ENCODE results near the gene IFNGR1. TPM values are rescaled to one million over a fixed set of nuclear protein-coding genes. Genes with fewer than 3 reads are reported as not detected.

Gene IFNGR1
- total RNA-seq, 1 donor from 2014 or later, result 52.7 TPM

GRCh38 chr6:137161949-137162348 lies 57.2 kb downstream of the IFNGR1 start:
- Mint-ChIP-seq H3K27ac (ENCODE audit: unreplicated experiment) (no peak overlapping the region), H3K9me3 (ENCODE audit: low read depth) (peaks cover 11% of the 10 kb centered on the region), H3K27me3 (ENCODE audit: low read depth) (peaks cover 9% of the 10 kb centered on the region), H3K4me3 (ENCODE audit: unreplicated experiment) (no peak overlapping the region), H3K36me3 (ENCODE audit: low read depth) (no peaks in the 10 kb centered on the region), H3K4me1 (ENCODE audit: low read depth) (peaks cover 8% of the 10 kb centered on the region)
- no peak for DNase-seq (ENCODE audit: low spot score)
- no peak for TF ChIP-seq CTCF (IDR thresholded peaks at IDR 0.05)

- Mint-ChIP-seq H3K36me3 (ENCODE audit: low read depth) (no peaks in the 10 kb centered on the region), H3K4me3 (ENCODE audit: unreplicated experiment) (no peak overlapping the region), H3K27ac (ENCODE audit: unreplicated experiment) (no peak overlapping the region), H3K27me3 (ENCODE audit: low read depth) (peaks cover 9% of the 10 kb centered on the region), H3K4me1 (ENCODE audit: low read depth) (peaks cover 8% of the 10 kb centered on the region), H3K9me3 (ENCODE audit: low read depth) (peaks cover 11% of the 10 kb centered on the region)
- no peak for TF ChIP-seq CTCF (IDR thresholded peaks at IDR 0.05)
- DNase-seq (ENCODE audit: low spot score), result no peak
Observed at GRCh38 chr6:137160763-137161162, 58.4 kb downstream of the IFNGR1 start.

- TF ChIP-seq CTCF (IDR thresholded peaks at IDR 0.05), result no peak
Observed at GRCh38 chr6:137159912-137160311, 59.3 kb downstream of the IFNGR1 start.

GRCh38 chr6:137157601-137158000 lies 61.6 kb downstream of the IFNGR1 start:
- no peak overlapping the region for H3K27ac Mint-ChIP-seq (ENCODE audit: unreplicated experiment)
- H3K4me1 Mint-ChIP-seq (ENCODE audit: low read depth), result peaks cover 8% of the 10 kb centered on the region
- no peaks in the 10 kb centered on the region for H3K36me3 Mint-ChIP-seq (ENCODE audit: low read depth)
- no peak overlapping the region for H3K4me3 Mint-ChIP-seq (ENCODE audit: unreplicated experiment)
- DNase-seq (ENCODE audit: low spot score), result no peak
- H3K9me3 Mint-ChIP-seq (ENCODE audit: low read depth), result peaks cover 6% of the 10 kb centered on the region
- no peak for TF ChIP-seq CTCF (IDR thresholded peaks at IDR 0.05)
- H3K27me3 Mint-ChIP-seq (ENCODE audit: low read depth), result peaks cover 5% of the 10 kb centered on the region

More at GRCh38 chr6:137159912-137160311, 59.3 kb downstream of the IFNGR1 start:
- DNase-seq (ENCODE audit: low spot score), result no peak
- no peak overlapping the region for H3K27ac Mint-ChIP-seq (ENCODE audit: unreplicated experiment)
- H3K4me3 Mint-ChIP-seq (ENCODE audit: unreplicated experiment), result no peak overlapping the region
- no peaks in the 10 kb centered on the region for H3K36me3 Mint-ChIP-seq (ENCODE audit: low read depth)
- H3K4me1 Mint-ChIP-seq (ENCODE audit: low read depth), result peaks cover 8% of the 10 kb centered on the region
- peaks cover 11% of the 10 kb centered on the region for H3K9me3 Mint-ChIP-seq (ENCODE audit: low read depth)
- peaks cover 5% of the 10 kb centered on the region for H3K27me3 Mint-ChIP-seq (ENCODE audit: low read depth)

GRCh38 chr6:137156650-137157049 lies 62.5 kb downstream of the IFNGR1 start:
- no peak for DNase-seq (ENCODE audit: low spot score)
- Mint-ChIP-seq H3K4me3 (ENCODE audit: unreplicated experiment) (no peak overlapping the region), H3K27ac (ENCODE audit: unreplicated experiment) (no peak overlapping the region), H3K4me1 (ENCODE audit: low read depth) (peaks cover 8% of the 10 kb centered on the region), H3K36me3 (ENCODE audit: low read depth) (no peaks in the 10 kb centered on the region), H3K27me3 (ENCODE audit: low read depth) (peaks cover 5% of the 10 kb centered on the region), H3K9me3 (ENCODE audit: low read depth) (peaks cover 10% of the 10 kb centered on the region)
- TF ChIP-seq CTCF (IDR thresholded peaks at IDR 0.05), result no peak

Data from chondrocyte (in vitro differentiated cells).